ENCODE results near the gene IFT25. TPM values are rescaled to one million over a fixed set of nuclear protein-coding genes. Genes with fewer than 3 reads are reported as not detected.

IFT25 gene
- total RNA-seq, 1 donor from 2014 or later = 27.7 TPM

GRCh38 chr1:53949023-53949990 is 3.8 kb upstream of the IFT25 start:
- peaks cover 10% of the 10 kb centered on the region for H3K27me3 Mint-ChIP-seq (ENCODE audit: unreplicated experiment)
- H3K4me1 Mint-ChIP-seq (ENCODE audit: unreplicated experiment) = peaks cover 19% of the 10 kb centered on the region
- no peak overlapping the region for H3K27ac Mint-ChIP-seq (ENCODE audit: unreplicated experiment)
- peak; percentile 37 for TF ChIP-seq CTCF (IDR thresholded peaks at IDR 0.05; ENCODE audit: unreplicated experiment)
- H3K36me3 Mint-ChIP-seq (ENCODE audit: low read depth, unreplicated experiment) = peaks cover 15% of the 10 kb centered on the region
- DNase-seq (ENCODE audit: low spot score) = peak; percentile 53
- H3K9me3 Mint-ChIP-seq (ENCODE audit: unreplicated experiment) = no peaks in the 10 kb centered on the region
- no peak overlapping the region for H3K4me3 Mint-ChIP-seq (ENCODE audit: unreplicated experiment)

- no peak overlapping the region for H3K4me3 Mint-ChIP-seq (ENCODE audit: unreplicated experiment)
- no peak overlapping the region for H3K27ac Mint-ChIP-seq (ENCODE audit: unreplicated experiment)
- H3K27me3 Mint-ChIP-seq (ENCODE audit: unreplicated experiment) = peaks cover 10% of the 10 kb centered on the region
- no peak for DNase-seq (ENCODE audit: low spot score)
- H3K36me3 Mint-ChIP-seq (ENCODE audit: low read depth, unreplicated experiment) = peaks cover 15% of the 10 kb centered on the region
- no peak for TF ChIP-seq CTCF (IDR thresholded peaks at IDR 0.05; ENCODE audit: unreplicated experiment)
- H3K4me1 Mint-ChIP-seq (ENCODE audit: unreplicated experiment) = peaks cover 24% of the 10 kb centered on the region
- H3K9me3 Mint-ChIP-seq (ENCODE audit: unreplicated experiment) = no peaks in the 10 kb centered on the region
These were observed 2.8 kb upstream of the IFT25 start for GRCh38 chr1:53948291-53948690.

- Mint-ChIP-seq H3K9me3 (ENCODE audit: unreplicated experiment) (no peaks in the 10 kb centered on the region), H3K4me1 (ENCODE audit: unreplicated experiment) (peaks cover 24% of the 10 kb centered on the region), H3K27ac (ENCODE audit: unreplicated experiment) (peak overlapping the region; percentile 38), H3K4me3 (ENCODE audit: unreplicated experiment) (peak overlapping the region; percentile 95), H3K36me3 (ENCODE audit: low read depth, unreplicated experiment) (peaks cover 11% of the 10 kb centered on the region), H3K27me3 (ENCODE audit: unreplicated experiment) (peaks cover 10% of the 10 kb centered on the region)
- no peak for DNase-seq (ENCODE audit: low spot score)
- TF ChIP-seq CTCF (IDR thresholded peaks at IDR 0.05; ENCODE audit: unreplicated experiment) = no peak
These were observed 1.8 kb upstream of the IFT25 start for GRCh38 chr1:53947172-53947907.

GRCh38 chr1:53946252-53947171 is 1.0 kb upstream of the IFT25 start, which contains the start of gene LRRC42:
Gene LRRC42, plus strand, starts transcription at chr1:53946350. Its CDS starts 5,650 bp downstream, at chr1:53952000.
- peaks cover 10% of the 10 kb centered on the region for H3K27me3 Mint-ChIP-seq (ENCODE audit: unreplicated experiment)
- H3K4me3 Mint-ChIP-seq (ENCODE audit: unreplicated experiment) = peak within 1 kb of the TSS; percentile 95
- H3K36me3 Mint-ChIP-seq (ENCODE audit: low read depth, unreplicated experiment) = peaks cover 10% of the 10 kb centered on the region
- TF ChIP-seq CTCF (IDR thresholded peaks at IDR 0.05; ENCODE audit: unreplicated experiment) = no peak
- peak within 1 kb of the TSS; percentile 38 for H3K27ac Mint-ChIP-seq (ENCODE audit: unreplicated experiment)
- H3K9me3 Mint-ChIP-seq (ENCODE audit: unreplicated experiment) = no peaks in the 10 kb centered on the region
- DNase-seq (ENCODE audit: low spot score) = no peak
- H3K4me1 Mint-ChIP-seq (ENCODE audit: unreplicated experiment) = peaks cover 24% of the 10 kb centered on the region
